Tibial artery (tissue), 4 donors: Measurements from ENCODE around the gene NTPCR.

ENCODE experiments used
- DNase-seq, 2 donors: peaks; one replicate each; pipeline ENCODE4 v3.0.0-alpha.2; 2019
- H3K27ac ChIP-seq, 2 donors: fragments of 200-600 bp; sonication (generic) in 1 of 2; 1 replicate in 1 of 2; 2 replicates in 1 of 2; pipeline ENCODE4 v1.5.1; 2018 to 2019; ENCODE audit warnings: mild to moderate bottlenecking in 1 of 2
- H3K27me3 ChIP-seq, 2 donors: fragments of 200-600 bp; sonication (generic) in 1 of 2; one replicate each; pipeline versions ENCODE4 v1.5.1 to v1.6.0; 2016 to 2019
- H3K36me3 ChIP-seq, 3 donors: fragments of 200-600 bp; sonication (generic) in 2 of 3; one replicate each; pipeline ENCODE4 v1.5.1; 2016 to 2019; ENCODE audit warnings: mild to moderate bottlenecking in 2 of 3
- H3K4me1 ChIP-seq, 4 donors: fragments of 200-600 bp; sonication (generic) in 2 of 4; 1 replicate in 3 of 4; 2 replicates in 1 of 4; pipeline ENCODE4 v1.5.1; 2016 to 2019
- H3K4me3 ChIP-seq, 2 donors: fragments of 200-600 bp; sonication (generic) in 1 of 2; 1 replicate in 1 of 2; 2 replicates in 1 of 2; pipeline ENCODE4 v1.5.1; 2018 to 2019; ENCODE audit warnings: mild to moderate bottlenecking in 2 of 2
- H3K9me3 ChIP-seq, 3 donors: fragments of 200-600 bp; sonication (generic) in 1 of 3; one replicate each; pipeline ENCODE4 v1.5.1; 2016 to 2019
- intact Hi-C: fragments of 100-400 bp; cut with DNase I; formaldehyde crosslinking; loops from one replicate; pipeline ENCODE4 v1.15.0; 2023; ENCODE audit warnings: low total_unique reads
- TF ChIP-seq, protein P1 (sequence below), 2 experiments: fragments of 200-600 bp in 1 of 2; fragments of 450-650 bp in 1 of 2; IDR thresholded peaks; one replicate each; pipeline ENCODE4 v1.5.1; 2017 to 2019; ENCODE audit warnings: antibody characterized with exemption in 2 of 2, mild to moderate bottlenecking in 1 of 2, moderate library complexity in 1 of 2

NTPCR gene

DNA sequence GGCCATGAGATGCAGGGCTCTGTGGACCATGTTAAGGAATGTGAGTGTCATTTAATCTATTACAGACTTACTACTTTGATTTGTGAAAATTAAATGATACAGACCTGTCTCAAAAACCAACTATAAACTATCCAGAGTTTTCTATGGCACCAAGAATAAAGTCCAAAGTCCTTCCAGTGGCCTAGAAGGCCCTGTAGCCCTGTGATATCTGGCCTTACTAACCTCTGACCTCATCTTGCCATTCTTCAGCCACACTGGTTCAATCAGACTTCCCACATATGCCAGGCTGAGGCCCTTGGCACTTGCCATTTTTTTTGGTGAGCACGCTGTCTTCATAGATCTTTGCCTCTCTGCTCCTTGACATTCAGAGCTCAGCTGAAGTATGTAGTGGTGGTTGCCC lies 7.7 kb downstream of the NTPCR start:
- DNase-seq: no peak
- TF ChIP-seq, protein P1, sequence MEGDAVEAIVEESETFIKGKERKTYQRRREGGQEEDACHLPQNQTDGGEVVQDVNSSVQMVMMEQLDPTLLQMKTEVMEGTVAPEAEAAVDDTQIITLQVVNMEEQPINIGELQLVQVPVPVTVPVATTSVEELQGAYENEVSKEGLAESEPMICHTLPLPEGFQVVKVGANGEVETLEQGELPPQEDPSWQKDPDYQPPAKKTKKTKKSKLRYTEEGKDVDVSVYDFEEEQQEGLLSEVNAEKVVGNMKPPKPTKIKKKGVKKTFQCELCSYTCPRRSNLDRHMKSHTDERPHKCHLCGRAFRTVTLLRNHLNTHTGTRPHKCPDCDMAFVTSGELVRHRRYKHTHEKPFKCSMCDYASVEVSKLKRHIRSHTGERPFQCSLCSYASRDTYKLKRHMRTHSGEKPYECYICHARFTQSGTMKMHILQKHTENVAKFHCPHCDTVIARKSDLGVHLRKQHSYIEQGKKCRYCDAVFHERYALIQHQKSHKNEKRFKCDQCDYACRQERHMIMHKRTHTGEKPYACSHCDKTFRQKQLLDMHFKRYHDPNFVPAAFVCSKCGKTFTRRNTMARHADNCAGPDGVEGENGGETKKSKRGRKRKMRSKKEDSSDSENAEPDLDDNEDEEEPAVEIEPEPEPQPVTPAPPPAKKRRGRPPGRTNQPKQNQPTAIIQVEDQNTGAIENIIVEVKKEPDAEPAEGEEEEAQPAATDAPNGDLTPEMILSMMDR (IDR thresholded peaks at IDR 0.05): no peak
- Histone ChIP-seq H3K4me1 (no peaks in the 10 kb centered on the region), H3K27ac (no peak overlapping the region), H3K27me3 (no peaks in the 10 kb centered on the region), H3K4me3 (no peak overlapping the region), H3K36me3 (peaks cover 22 to 44% (median 33%) of the 10 kb centered on the region in 3 donors), H3K9me3 (peaks cover 0 to 4% (median 0%) of the 10 kb centered on the region in 3 donors)
- intact Hi-C loops: no loop called here

GRCh38 chr1:232962761-232963745 lies 12.6 kb downstream of the NTPCR start:
- peaks cover 0 to 4% (median 0%) of the 10 kb centered on the region in 3 donors for H3K9me3 ChIP-seq
- no peak overlapping the region for H3K4me3 ChIP-seq
- DNase-seq: no peak
- H3K27ac ChIP-seq: no peak overlapping the region
- H3K36me3 ChIP-seq: peaks cover 18 to 32% (median 19%) of the 10 kb centered on the region in 3 donors
- intact Hi-C loops: no loop called here
- no peaks in the 10 kb centered on the region for H3K27me3 ChIP-seq
- TF ChIP-seq, protein P1 (IDR thresholded peaks at IDR 0.05): no peak
- no peaks in the 10 kb centered on the region for H3K4me1 ChIP-seq

DNA sequence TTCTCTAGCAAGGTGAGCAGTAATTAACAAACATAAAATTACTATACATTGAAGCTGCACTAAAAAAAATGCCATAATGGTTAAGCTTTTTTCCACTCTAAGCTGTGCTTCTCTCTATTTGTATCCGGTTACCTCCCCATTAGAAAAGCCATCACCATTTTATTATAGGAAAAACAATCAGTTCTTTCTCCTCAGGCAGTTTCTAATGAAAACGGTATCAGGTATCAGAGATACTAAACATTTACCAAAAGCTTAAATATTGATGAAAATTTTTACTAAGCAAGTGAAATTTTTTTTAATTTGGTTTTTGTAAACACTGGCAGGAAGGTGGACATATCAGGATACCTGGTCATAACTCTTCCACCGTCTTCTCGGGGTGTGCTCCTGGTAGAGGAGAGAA lies 14.2 kb downstream of the NTPCR start:
- intact Hi-C loops: no loop called here
- TF ChIP-seq, protein P1 (IDR thresholded peaks at IDR 0.05): no peak

DNA sequence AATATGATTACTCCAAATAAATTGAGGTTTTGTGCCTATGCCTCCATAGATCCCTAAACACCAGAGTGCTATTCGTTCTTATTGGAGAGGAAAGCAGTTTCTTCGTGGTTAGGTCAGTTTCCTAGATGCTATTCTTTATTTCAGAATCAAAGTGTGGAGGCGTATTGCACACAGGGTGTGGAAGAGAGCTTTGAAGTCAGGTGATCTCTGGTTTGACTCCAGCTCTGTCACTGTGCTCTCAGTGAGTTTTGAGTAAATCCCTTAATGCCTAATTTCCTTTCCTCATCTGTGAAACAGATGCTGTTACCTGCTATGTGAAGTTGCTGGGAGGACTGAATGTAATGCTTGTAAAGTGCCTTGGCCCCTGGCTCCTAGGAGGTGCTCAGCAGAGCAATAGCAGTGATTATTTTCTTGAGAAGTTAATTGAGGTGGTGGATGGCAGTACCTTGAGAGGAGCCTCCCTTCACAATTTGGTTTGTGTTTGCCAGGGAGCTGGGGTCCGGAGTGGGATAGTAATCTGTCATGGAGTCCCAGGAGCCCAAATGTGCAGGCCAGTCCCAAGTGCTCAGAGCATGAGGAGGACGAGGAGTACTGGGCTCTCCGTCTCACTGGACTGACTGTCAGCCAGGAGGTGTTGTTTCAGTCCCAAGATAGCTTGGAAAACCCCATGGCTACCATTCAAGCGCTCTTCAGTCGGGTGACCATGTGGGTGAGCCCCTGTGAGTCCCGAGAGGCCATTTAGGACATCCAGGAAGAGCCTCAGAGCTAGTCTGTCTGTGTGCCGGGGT lies 14.9 kb downstream of the NTPCR start:
- DNase-seq: no peak
- H3K27me3 ChIP-seq: no peaks in the 10 kb centered on the region
- no peak overlapping the region for H3K27ac ChIP-seq
- TF ChIP-seq, protein P1 (IDR thresholded peaks at IDR 0.05): no peak
- no peaks in the 10 kb centered on the region for H3K9me3 ChIP-seq
- H3K36me3 ChIP-seq: peaks cover 11 to 37% (median 14%) of the 10 kb centered on the region in 3 donors
- intact Hi-C loops: no loop called here
- no peak overlapping the region for H3K4me3 ChIP-seq
- peaks cover 0 to 3% (median 0%) of the 10 kb centered on the region in 4 donors for H3K4me1 ChIP-seq

More for the DNA sequence above, 14.2 kb downstream of the NTPCR start:
- DNase-seq: no peak
- Histone ChIP-seq H3K36me3 (peaks cover 7 to 33% (median 12%) of the 10 kb centered on the region in 3 donors), H3K27ac (no peak overlapping the region), H3K9me3 (no peaks in the 10 kb centered on the region), H3K4me1 (peaks cover 0 to 3% (median 0%) of the 10 kb centered on the region in 4 donors), H3K4me3 (no peak overlapping the region), H3K27me3 (no peaks in the 10 kb centered on the region)

DNA sequence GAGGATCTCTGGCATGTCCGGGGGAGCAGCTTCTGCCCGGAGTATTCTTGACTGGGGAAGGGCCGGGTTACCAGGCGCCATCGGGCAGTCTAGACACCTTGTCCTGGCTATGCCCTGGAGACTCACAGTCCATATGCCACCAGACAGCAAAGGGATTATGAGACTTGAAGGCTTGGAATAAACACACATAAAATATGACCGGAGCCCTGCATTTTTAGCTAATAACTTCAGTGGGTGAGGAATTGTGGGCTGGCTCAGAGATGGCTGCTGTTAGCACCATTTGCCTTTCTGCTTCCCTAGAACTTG lies 15.5 kb downstream of the NTPCR start:
- Histone ChIP-seq H3K9me3 (no peaks in the 10 kb centered on the region), H3K36me3 (peaks cover 17 to 43% (median 19%) of the 10 kb centered on the region in 3 donors), H3K4me1 (peaks cover 0 to 3% (median 0%) of the 10 kb centered on the region in 4 donors), H3K27me3 (no peaks in the 10 kb centered on the region), H3K4me3 (no peak overlapping the region), H3K27ac (no peak overlapping the region)
- TF ChIP-seq, protein P1 (IDR thresholded peaks at IDR 0.05): no peak
- intact Hi-C loops: no loop called here
- DNase-seq: no peak
